Stimulated activated CD8-positive, alpha-beta memory T cell treated with anti-CD3 and anti-CD28 coated beads, Interleukin-2, amount 100 ng/mL, for 48 hours (primary cell): ENCODE measurements around the gene OR52R1.
"Not testable (repeated sequence)": the region's sequence is repeated elsewhere in the genome, so short reads cannot be mapped to it uniquely, and the experiment has no call there.

Experiments used
- DNase-seq, 2 donors: peaks; one replicate each; pipeline ENCODE4 v3.0.0-alpha.2; 2020; ENCODE audit warnings: low read depth in 2 of 2

OR52R1 gene

DNA sequence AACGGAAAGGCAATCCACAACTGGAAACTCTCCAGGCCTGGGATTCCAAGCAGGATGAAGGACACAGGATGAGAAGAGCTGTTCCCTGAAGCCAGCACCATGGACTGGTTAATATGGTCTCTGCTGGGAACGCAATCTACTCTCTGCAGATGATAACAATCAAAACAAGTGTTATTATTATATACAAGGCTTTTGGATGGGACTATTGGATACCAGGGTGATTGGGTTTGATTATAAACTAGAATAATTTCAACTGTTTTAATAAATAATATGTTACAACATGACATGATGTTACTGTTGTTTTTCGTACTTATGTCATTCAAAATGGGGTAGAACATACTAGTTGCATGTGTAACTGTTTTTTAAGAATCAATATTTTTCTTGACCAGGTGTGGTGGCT, at the start of gene OR52R1:
Gene OR52R1, minus strand, starts transcription at position 101 of the 400 bp plus-strand sequence. Its CDS starts 0 bp downstream, at position 101.
- DNase-seq: no peak

DNA sequence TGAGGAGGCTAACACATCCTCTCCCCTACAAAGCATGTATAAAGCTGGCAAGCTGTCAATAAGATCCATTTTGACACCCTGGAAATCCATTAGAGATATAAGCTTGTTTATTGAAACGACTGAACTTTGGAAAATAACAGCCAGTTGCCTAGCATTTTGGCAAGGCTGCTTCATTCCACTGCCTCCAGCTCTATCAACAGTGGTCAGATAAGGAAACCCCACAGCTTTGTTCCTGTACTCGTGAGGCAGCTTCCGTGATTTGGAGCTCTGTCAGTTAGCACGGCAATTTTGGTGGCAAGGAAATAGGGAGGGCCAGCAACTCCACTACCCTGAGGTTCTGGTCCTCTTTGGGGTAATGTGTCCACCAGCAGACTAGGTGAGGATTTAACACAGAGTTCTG, 46.9 kb upstream of the OR52R1 start:
- DNase-seq: no peak

DNA sequence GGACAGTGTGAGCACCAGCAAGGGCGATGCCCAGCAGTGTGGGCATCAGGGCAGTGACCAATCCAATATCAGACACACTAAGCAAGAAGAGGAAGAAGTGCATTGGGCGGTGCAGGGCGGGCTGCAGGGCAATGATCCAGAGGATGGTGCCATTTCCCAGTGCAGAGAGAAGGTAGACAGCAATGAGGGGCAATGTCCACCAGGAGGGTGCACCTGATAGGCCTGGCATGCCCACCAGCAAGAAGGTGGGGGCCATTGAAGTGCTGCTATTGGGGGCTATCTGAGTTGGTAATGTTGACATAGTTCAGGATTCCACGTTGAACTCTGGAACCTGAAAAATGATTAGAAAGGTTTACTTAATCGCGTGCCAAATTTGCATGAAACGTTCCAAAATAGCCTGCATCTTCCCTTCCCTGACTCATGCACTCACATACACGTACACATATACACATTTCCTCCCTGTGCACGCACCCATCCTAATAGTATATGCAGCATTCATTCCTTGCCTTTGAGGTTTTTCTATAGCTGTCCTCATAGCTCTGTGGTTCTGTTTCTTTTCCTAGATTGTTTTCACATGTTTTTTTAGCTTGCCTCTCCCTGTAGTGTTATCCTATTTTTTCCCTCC, 44.8 kb upstream of the OR52R1 start, which contains the start of gene OR51S1:
Gene OR51S1, minus strand, starts transcription at position 301 of the 625 bp plus-strand sequence. Its CDS starts 0 bp downstream, at position 301.
- DNase-seq: no peak

DNA sequence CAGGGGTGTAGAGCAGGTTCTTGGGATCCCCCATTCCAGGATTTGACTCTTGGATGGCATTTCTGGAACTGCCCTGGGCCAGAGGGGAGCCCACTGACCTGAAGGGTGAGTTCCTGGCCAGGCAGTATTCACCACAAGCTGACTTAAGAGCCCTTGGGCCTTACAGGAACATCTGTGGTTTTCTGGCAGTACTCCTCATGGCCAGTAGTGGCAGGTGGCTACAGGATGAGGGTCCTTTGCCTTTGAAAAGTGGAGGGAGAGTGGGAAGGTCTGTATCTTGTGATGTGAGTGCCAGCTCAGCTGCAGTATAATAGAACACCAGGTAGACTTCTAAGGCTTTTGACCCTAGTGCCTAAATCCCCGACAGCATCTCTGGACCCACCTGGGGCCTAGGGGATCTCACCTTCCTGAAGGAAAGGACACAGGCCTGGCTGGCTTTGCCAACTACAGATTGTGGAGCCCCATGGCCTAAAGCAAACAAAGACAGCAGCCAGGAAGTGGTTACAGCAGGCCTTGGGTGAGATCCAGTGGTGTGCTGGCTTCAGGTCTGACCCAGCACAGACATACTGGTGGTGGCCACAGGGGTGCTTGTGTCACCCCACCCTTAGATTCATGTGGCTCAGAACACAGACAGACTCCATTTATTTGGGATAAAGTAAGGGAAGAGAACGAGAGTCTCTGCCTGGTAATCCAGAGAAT, 35.8 kb upstream of the OR52R1 start:
- DNase-seq: no peak

DNA sequence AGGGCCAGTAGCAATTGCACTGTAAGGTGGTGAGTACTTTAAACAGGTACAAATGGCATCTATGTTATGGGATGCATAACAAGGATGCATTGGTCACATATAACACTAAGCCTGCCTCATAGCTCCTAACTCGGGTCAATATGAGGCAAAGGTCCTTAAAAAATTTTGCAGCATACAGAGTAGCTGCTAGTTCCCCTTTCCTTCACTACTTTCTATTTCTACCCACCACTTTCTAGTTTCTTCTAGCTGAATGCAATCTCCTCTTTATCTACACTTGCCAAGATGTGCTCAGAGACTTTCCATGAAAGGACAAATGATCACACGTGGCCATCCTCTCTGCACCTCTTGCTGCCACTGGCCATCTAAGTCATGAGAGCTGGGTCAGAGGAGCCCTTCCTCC, 26.7 kb upstream of the OR52R1 start:
- no peak for DNase-seq

DNA sequence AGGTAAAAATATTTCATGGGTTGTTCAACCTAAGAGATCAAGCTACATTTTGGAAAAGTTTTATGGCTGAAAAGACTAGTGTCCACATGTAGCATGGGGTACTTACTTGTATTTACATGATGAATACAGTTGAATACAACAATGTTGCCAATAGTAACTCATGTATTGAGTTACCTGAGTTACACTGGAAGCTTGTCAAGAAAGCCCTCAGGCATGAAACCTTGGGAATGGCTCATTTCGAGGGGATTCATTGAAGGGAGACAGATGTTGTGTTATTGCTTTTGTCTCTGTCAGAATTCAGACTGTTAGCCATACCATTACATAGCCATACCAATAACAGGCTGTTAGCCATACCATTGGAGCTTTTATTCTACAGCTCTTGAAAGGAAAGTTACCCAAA, 26.2 kb upstream of the OR52R1 start:
- DNase-seq: no peak

DNA sequence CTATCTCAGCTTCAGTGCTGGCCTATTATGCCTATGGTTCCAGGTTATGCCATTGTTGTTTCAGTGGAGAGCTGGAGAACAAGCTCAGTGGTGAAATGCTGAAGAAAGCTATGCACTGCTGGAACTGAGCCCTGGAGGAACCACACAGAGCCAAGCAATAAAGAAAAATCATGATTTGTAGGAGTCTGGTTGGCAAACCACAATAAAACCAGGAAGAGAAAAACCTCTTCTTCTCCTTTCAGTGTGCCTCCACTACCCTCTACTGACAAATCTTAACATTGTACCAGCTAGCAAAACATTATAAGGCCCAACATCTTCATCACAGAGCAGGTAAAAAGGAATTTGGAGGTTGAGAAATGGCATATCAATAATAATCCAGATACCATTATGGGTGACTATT, 22.2 kb upstream of the OR52R1 start:
- DNase-seq: no peak

DNA sequence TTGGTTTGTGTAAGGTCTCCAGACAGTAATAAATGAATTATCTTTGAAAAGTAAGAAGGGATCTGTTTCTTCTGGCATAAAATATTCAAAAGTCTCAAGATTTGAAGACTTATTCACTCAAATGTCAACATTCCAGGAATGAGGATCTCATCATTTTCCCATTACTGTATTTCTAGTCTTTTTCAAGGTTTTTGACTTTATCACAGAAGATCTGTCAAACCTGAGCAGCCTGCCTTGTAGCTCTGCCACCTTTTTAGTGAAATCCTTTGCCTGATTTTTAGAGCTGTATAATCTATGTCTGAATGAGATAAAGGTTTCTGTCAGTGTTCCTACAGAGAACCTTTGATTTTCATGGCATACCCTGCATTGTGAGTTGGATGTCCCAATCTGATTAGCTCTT, 21.0 kb upstream of the OR52R1 start:
- no peak for DNase-seq

DNA sequence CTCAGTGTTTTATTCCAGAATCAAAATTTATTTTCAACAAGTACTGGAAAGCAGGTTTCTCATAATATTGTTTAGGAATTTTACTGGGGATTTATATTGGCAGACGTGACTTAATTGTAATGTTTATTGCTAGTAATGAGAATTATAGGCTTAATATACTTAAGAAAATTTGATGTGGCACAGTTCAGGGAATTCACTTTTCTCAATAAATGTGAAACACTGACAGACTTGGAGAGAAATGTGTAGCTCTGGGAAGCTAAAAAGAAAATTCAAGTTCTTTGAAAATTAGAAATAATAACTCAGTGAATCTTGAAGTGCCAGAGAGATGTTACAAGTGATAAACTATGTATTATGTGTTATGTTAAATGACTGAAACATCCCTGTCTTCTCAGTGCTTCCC, 16.8 kb upstream of the OR52R1 start, which contains the start of gene OR51F2:
Gene OR51F2, plus strand, starts transcription at position 301 of the 400 bp plus-strand sequence. CDS start 101 bp downstream, outside the sequence.
- DNase-seq: no peak

DNA sequence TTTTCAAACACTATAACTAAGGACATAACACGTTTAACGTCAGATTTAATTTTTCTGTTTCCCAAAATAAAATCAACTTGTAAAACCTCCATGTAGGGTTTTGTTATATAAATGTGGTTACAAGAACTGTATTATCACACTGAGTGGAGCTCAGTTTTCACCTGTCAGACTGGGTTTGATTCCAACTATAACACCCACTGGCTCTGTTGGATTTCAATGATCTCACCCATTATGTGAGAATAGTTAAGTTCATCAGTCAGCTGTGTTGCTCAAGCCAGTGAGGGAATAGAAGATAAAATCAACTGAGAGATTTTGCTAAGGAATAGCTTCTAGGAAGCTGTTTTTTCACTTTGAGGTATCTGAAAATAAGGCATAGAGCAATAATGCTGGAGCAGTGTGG, 5.1 kb upstream of the OR52R1 start:
- no peak for DNase-seq

DNA sequence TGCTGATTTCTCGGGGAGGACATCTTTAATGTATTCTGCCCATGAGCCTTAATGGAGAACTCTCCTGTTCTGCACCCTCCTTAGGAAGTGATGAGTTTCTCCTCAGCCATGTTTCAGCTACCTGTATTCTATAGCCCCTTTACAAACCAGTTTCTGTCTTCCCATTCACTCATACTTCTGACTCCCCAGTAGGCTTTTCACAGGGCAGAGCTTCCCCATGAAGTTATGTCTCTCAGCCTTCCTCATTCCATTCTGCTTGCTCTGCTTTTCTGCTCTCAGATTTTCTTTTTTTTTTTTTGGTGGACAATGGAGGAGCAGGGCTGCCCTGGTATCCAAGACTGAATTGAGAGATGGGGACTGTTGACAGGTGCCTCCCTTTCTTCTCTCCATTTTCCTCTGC, 4.3 kb upstream of the OR52R1 start:
- DNase-seq: no peak

DNA sequence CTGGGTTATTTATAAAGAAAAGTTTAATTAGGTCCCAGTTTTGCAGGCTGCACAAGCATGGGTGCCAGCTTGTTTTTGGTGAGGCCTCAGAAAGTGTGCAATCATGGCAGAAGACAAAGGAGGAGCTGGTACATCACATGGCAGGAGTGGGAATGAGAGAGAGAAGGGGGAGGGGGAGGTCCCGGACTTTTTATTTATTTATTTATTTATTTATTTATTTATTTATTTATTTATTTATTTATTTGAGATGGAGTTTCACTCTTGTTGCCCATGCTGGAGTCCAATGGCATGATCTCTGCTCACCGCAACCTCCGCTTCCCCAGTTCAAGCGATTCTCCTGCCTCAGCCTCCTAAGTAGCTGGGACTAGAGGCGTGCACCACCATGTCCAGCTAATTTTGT, 2.9 kb downstream of the OR52R1 start:
- DNase-seq: not testable (repeated sequence)

DNA sequence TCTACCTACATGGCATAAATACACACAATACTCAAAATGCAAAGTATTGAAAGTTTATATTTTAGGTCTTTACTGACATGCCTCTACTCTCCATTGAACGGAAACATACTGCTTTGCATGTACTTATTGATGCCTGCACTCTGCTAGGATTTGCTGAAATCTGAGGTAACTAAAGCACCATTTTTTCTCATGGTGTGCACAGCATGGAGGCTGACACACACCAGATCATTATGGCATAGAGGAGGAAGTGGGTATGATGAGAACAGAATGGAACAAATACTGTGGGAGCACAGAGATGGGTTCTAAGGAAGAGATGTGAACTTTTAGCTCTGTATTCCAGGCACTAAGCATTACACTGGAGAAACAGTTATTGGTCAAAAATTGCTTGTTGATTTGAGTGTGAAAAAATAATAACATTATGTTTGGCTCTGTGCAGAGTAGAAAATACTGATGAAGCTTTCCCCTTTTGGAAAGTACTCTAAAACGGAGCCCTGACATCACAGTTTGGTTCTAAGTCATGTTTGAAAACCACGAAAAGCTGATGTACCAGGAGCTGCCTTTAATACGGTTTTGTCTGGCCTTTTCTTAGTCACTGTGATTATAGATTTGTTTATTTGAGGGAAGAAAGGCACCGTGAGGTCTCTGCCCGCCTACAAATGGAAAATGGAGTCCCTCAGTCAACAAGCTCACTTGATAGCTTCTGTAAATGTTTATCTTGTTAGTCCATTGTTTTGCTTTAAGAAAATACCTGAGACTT, 5.6 kb downstream of the OR52R1 start:
- DNase-seq: no peak

DNA sequence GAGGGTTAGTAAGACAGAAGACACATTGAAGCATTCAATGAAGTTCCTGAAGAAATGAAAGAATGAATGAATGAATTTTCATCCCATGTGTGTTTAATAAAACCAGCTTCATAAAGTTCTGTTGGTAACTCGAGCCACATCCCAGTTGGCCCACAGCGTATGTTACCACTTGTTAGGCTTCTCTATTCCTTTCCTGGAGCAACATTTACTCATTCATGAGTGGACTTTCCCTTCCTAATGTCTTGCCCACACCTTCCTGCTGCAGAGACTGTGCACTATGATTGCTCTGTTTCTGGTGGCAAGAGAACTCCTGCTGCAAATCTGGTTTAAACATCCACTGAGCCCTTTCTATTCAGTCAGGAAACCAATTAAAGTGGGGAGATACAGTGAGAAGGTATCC, 7.0 kb downstream of the OR52R1 start:
- no peak for DNase-seq

DNA sequence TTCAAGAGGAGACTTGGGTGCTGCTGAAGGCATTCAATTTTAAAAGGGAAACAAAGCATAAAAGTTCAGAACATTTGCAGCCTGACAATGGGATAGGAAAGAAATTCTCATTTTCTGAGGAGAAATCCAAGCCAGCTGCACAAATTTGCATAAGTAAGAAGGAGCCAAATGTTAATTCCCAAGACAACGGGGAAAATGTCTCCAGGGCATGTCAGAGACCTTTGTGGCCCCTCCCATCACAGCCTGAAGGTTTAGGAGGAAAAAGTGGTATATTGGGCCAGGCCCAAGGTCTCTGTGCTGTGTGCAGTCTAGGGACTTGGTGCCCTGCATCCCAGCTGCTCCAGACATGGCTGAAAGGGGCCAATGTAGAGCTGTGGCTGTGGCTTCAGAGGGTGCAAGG, 21.7 kb downstream of the OR52R1 start:
- no peak for DNase-seq

DNA sequence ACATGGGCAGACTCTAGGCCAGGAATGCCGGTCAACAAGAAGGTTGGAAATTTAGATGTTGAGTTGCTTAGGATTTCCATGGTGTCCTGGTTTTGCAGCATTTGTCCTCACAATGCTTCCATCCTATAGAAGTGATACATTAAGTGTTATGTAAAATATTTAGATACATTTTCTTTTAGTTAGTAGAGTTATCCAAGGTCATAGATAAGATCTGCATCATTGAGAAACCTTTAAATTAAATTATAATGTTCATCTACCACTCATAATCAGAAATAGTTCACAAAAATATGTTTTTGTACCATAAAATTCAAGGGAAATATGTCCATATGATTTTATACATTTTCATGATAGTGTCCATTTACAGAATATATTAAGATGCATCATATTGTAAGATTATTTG, 34.3 kb downstream of the OR52R1 start, which contains the start of gene OR51F1:
Gene OR51F1, minus strand, starts transcription at position 101 of the 400 bp plus-strand sequence. Its CDS starts 0 bp downstream, at position 101.
- DNase-seq: no peak

DNA sequence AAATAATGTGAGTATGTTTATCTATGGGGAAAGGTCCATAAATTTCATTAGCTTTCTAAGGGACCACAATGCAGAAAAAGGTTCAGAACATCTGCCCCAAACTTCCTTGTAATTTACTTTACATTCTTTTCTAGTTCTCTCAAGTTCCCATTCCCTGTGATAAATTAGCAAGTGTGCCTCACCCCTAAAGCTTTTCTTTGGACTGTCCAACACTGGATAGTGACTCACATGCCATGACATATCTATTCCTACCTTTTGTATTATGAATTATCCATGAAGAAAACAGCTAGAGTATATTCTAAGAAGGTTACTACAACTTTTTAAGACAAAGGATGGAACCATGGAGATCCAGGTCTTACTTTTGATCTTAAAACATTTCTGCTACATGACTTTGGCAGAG, 36.1 kb downstream of the OR52R1 start:
- DNase-seq: no peak

DNA sequence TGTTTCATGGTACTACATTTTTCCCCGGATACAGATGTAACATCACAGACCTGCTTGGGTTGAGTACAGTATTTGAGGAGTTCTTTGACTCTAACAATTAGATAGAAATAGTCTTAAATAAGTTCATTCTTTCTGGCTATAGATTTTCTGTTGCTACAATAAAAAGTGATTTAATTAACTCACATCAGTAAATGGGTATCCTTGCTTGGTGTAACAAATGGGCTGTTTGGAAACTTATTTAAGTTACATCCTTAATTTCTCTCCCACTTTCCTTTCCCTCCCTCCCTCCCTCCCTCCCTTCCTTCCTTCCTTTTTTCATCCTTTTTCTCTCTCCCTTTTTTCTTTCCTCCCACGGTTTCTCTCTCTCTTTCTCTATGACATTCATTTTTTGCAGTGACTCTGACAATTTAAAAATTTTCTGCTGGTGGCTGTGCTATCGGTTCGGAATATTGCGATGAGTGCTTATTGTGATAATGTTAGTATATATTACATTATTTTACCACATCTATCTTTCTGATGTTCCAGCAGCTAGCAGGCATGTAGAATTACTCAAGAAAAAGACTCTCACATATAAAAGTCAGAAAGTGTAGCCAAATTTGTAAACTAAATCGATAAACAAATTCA, 37.6 kb downstream of the OR52R1 start:
- DNase-seq: no peak

DNA sequence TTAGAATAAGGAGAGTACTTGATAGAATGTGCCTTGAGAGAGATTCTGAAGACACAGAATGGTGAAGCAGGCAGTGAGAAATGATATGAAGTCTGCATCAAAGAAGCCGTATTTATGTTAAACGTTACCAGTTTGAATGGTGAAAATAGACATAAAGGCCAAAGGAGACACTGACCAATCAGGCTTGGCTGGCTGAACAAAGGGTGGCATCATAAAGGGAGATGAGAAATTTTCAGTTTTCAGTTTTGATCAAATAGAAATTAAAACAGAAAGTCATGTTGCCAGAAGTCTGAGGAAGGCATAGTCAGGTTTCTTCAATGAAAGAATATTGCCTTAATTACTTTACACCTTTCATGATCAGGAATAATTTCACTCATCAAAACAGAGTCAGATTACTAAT, 41.1 kb downstream of the OR52R1 start:
- DNase-seq: no peak
